ENCODE results near the gene PLS1.

DNA sequence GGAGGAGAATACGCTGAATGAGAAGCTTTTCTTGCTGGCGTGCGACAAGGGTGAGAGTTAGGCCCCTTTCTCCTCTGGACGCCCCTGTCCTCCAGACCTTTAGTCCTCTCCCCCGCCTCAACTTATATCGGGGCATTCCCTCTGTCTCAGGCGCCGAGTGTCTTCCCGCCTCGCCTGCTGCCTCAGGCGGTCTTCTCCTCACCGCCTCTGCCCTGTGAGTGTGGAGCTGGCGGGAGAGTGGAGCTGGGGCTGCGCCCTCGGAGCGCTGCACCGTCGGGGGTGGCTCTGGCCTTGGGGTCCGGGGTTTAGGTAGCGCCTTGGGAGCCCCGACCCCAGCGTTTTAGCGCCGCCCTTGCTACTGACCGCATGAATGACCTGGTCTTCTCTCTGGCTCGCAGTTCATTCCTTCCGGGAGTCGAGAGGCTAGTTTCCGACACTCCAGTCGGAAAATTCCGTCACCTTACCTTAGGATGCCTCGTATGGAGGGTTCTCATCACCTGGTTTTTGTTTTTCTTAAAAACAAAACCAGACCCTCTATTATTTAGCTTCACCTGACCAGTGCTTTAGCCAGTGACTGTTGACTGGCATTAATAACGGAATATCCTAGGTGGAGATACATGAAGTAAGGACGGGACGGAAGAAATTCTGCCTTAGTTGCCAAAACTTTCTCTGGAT lies 128.6 kb downstream of the PLS1 start:
- TF ChIP-seq, protein P1, sequence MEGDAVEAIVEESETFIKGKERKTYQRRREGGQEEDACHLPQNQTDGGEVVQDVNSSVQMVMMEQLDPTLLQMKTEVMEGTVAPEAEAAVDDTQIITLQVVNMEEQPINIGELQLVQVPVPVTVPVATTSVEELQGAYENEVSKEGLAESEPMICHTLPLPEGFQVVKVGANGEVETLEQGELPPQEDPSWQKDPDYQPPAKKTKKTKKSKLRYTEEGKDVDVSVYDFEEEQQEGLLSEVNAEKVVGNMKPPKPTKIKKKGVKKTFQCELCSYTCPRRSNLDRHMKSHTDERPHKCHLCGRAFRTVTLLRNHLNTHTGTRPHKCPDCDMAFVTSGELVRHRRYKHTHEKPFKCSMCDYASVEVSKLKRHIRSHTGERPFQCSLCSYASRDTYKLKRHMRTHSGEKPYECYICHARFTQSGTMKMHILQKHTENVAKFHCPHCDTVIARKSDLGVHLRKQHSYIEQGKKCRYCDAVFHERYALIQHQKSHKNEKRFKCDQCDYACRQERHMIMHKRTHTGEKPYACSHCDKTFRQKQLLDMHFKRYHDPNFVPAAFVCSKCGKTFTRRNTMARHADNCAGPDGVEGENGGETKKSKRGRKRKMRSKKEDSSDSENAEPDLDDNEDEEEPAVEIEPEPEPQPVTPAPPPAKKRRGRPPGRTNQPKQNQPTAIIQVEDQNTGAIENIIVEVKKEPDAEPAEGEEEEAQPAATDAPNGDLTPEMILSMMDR (conservative IDR thresholded peaks at IDR 0.05; ENCODE audit: low read depth, low read length), result 0 out of 2 replicates have a peak, but pooled peaks have one; percentile 15
- TF ChIP-seq EZH2phosphoT487 (IDR thresholded peaks at IDR 0.05; ENCODE audit: borderline replicate concordance, low read length) (no peak), EZH2 (IDR thresholded peaks at IDR 0.05; ENCODE audit: low read length, unreplicated experiment) (no peak)
